ENCODE data around the gene ALDH3A1.

ALDH3A1 gene

GRCh38 chr17:19723964-19724363, 24.1 kb downstream of the ALDH3A1 start:
- in situ Hi-C loops (cut with MboI; ENCODE audit: low sequenced_read_pairs): no loop called here

GRCh38 chr17:19720631-19721426, 27.3 kb downstream of the ALDH3A1 start:
- in situ Hi-C loops (cut with MboI; ENCODE audit: low sequenced_read_pairs): no loop called here

DNA sequence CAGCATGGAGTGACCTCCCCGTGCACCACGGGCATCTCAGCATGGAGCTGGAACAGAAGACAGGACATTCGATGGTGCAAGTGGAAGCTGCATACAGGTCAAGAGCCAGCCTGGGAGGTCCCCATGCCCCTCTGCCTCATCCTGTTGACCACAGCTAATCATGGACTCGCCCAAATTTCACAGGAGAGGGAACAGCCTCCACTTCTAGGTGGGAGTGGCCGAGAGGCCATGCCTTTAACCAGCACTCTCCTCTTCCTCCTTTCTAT, 28.0 kb downstream of the ALDH3A1 start:
- in situ Hi-C loops (cut with MboI; ENCODE audit: low sequenced_read_pairs): no loop called here

DNA sequence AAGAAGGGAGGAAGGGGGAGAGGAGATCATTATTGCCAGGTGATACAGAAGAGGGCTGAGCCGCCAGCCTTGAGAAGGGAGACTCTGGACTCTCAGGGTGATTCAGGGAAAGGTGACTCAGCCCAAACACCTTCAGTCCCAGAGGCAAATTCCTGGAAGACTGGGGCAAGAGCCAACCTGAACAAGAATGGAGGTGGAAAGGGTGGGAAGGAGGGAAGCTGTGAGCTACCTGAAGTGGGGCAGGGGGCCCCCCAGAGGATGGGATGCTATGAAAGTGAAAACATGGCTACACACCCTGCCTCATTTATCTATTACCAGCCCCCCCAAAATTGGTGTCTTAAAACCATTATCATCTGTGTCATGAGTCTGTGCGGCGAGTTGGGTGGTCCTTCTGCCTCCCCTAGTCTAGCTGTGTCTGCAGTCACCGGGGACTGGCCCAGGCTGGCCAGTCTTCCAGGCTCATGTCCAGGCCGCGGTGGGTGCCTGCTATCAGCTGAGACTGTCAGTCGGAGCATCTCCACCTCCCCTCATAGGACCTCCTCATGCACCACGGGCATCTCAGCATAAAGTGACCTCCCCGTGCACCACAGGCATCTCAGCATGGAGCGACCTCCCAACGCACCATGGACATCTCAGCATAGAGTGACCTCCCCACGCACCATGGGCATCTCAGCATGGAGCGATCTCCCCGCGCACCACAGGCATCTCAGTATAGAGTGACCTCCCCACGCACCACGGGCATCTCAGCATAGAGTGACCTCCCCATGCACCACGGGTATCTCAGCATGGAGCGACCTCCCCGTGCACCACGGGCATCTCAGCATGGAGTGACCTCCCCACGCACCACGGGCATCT, 28.5 kb downstream of the ALDH3A1 start:
- in situ Hi-C loops (cut with MboI; ENCODE audit: low sequenced_read_pairs): no loop called here

DNA sequence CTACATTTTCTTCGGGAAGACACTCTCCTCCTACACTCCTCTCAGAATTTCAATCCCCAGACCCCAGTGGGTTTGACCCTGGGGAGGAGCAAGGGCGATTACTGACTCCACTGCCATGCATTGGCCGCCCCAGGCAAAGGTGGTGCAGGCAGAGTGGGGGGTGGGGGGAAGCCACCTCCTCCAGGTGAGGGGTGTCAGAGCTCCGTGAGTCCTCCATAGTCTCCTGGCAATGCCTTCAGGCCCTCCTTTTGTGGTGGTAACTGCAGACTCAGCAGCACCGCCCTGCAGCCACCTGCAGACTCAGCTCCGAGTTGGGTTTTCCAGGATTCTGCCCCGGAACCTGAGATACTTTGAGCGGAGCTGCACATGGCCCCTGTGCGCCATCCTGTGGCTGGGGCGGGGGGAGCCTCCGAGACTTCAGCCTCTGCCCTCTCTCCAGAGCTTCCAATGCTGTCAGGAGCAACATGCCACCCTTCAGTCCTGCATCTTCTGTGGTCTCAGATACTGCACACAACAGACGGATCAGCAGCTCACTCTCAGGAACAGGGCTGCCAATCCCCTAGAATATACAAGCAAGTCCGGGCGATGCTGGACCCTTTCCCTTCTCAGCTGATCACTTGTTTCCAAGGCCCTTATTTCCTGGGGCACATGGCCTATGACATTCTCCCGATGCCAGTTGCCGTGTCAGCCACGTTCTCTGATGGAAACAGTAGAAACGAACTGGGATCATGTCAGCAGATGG, 29.3 kb downstream of the ALDH3A1 start:
- in situ Hi-C loops (cut with MboI; ENCODE audit: low sequenced_read_pairs): no loop called here

GRCh38 chr17:19718041-19718612, 30.0 kb downstream of the ALDH3A1 start:
- in situ Hi-C loops (cut with MboI; ENCODE audit: low sequenced_read_pairs): no loop called here

DNA sequence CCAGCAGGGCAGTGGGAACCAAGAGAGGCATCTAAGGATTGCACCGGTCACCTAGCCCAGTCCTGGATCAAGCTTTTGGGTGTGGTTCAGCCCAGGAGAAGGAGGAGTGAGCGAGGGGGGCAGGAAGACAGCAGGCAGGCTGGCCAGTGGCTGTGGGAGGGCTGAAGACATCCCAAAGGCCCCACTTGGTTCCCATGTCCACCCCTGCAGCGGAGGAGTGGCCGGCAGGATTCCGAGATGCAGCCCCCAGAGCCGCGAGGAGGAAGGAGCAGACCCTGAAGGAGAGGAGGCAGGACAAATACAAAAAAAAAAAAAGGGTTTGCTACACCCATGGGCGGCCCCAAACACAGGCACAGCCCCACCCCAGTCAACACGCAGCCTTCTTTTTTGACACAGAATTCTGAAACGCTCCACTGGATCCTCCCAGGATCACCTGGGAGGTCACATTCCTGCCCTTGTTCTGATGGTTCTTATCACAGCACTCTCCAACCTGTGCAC, 30.6 kb downstream of the ALDH3A1 start:
- in situ Hi-C loops (cut with MboI; ENCODE audit: low sequenced_read_pairs): no loop called here

DNA sequence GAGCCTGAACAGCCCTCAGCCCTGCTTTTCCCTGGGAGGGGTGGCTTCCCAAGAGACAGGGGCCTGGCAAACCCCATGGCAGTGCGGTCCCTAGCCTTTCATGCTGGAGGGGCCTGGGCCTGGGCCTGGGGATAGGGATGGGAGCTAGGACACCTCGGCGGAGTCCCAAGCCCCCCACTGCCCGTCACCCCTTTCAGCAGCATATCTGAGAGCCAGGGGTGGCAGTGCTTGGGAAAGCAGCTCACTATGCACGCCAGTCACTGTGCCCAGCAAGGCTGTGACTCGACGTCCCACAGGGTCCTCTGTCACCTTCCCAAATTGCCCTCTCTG, 31.1 kb downstream of the ALDH3A1 start:
- in situ Hi-C loops (cut with MboI; ENCODE audit: low sequenced_read_pairs): no loop called here

GRCh38 chr17:19716108-19717030, 31.7 kb downstream of the ALDH3A1 start, which contains the start of gene SLC47A2:
Gene SLC47A2, minus strand, starts transcription at chr17:19716584. Its CDS starts 29 bp downstream, at chr17:19716555.
- in situ Hi-C loops (cut with MboI; ENCODE audit: low sequenced_read_pairs): no loop called here

DNA sequence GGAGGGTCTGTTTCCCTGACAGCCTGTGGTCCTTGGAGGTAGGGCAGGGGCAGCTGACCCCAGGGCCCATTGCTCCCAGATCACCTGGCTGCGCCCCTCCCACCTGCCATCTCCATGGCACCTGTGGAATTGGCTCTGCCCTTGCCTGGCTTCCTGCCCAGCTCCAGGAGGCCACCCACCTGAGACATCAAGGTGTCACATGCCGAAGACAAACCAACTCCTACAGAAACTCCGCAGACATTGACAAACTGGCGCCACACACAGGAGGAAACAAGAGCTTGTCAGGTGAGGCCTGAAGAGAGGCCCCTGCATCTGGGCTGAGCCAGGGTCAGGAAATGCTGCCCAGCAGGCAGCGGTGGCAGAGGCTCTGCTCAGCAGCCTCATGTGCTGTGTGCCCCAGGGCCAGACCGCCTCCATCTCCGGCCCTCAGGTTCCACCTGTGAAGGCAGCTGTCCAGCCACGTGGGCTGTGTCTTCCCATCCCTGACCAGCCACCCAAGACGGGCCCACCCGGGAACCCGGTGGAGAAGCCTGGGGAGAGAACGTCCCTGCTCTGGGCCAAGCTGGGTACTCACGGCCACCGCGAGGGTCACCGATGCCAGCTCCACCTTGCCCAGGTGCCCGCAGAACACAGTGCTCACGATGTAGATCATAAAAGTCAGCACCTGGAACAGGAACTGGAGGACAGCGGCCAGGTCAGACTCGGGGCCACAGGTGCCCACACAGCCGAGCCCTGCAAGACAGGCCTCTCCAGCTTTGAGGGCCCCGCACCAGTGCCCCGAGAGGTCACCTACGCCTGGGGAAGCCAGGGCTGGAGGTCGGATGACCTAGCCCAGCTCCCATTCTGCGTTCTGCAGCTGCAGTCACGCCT, 33.3 kb downstream of the ALDH3A1 start:
- in situ Hi-C loops (cut with MboI; ENCODE audit: low sequenced_read_pairs): no loop called here

DNA sequence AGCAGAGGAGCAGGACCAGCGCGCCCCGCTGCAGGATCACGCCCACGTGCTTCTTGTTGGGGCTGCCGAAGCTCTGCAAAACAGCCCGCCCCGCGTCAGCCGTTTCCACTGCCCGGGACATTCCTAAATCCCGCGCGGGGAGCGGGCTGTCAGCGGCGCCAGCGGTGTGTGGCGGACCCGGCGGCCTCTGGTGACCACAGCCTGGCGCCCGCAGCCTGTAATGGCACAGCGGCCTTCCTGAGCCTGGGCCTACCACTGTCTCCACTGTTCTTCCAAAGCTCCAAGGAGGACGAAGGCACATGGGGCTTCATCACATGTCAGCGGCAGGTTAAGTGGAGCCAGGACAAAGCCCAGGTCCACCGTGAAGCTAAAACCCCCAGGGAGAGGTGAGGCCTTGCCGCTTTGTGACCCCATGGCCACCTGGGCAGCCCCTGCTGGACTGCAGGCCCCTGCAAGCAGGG, 34.2 kb downstream of the ALDH3A1 start:
- in situ Hi-C loops (cut with MboI; ENCODE audit: low sequenced_read_pairs): no loop called here

DNA sequence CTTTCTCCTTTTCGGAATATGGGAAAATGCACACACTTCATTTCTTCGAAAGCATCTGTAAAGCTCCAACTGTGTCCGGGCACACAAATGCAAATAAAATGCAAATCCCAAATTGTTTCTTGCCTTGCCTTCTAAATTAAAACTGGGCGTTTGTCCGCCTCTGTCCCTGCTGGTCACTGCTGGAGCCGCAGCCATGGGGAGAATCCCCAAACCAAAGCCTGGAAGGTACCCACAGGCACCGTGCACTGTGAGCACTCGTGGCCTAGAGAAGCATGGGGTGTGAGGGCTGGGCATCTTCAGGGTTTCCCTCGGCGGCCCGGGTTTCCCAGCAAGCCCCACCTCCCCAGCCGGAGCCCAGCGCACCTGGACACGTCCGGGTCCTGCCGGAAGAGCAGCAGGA, 34.6 kb downstream of the ALDH3A1 start:
- in situ Hi-C loops (cut with MboI; ENCODE audit: low sequenced_read_pairs): no loop called here

- in situ Hi-C loops (cut with MboI; ENCODE audit: low sequenced_read_pairs): no loop called here
Observed at GRCh38 chr17:19712436-19713004, 35.6 kb downstream of the ALDH3A1 start.

DNA sequence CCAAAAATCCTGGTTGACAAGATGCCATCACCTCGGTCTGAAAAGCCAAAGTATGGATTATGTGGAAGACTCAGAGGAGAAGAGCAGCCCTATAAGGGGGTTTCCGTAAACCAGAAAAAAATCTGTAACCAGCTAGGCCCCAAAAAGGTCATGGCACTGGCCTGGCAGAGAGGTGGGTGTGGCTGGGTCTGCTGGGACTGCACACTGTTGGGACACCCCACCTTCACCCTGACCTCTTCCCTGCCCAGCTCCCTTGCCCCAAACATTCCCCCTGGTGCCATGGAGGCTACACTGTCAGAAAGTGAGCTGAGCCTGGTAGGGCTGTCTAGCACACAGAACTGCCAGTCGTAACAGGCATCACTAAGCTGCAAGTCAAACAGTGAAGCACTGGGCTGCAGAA, 38.3 kb downstream of the ALDH3A1 start:
- in situ Hi-C loops (cut with MboI; ENCODE audit: low sequenced_read_pairs): no loop called here

GRCh38 chr17:19708431-19709175, 39.5 kb downstream of the ALDH3A1 start:
- in situ Hi-C loops (cut with MboI; ENCODE audit: low sequenced_read_pairs): no loop called here

DNA sequence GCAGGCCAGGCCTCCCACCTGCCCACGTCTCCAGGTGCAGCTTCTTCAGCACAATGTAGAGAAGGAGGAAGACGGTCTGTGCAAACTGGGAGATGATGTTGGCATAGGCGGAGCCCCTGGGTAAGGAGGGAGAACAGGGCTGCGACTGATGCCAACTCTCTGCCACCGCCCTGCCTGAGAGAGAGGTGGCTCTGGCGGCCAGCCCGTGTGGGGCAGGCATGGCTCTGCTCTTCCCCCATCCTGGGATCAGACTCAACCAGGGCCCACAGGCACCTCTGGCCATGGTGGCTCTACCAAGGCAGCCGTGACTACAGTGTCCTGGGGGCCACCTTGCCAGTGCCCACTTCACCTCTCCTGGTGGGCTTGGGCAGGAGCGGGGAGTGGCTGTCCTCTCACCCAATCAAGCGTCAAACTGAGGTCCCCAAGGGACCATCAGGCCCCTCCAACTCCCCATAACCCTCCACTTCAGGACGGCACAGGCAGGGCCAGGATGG, 40.3 kb downstream of the ALDH3A1 start:
- in situ Hi-C loops (cut with MboI; ENCODE audit: low sequenced_read_pairs): no loop called here

DNA sequence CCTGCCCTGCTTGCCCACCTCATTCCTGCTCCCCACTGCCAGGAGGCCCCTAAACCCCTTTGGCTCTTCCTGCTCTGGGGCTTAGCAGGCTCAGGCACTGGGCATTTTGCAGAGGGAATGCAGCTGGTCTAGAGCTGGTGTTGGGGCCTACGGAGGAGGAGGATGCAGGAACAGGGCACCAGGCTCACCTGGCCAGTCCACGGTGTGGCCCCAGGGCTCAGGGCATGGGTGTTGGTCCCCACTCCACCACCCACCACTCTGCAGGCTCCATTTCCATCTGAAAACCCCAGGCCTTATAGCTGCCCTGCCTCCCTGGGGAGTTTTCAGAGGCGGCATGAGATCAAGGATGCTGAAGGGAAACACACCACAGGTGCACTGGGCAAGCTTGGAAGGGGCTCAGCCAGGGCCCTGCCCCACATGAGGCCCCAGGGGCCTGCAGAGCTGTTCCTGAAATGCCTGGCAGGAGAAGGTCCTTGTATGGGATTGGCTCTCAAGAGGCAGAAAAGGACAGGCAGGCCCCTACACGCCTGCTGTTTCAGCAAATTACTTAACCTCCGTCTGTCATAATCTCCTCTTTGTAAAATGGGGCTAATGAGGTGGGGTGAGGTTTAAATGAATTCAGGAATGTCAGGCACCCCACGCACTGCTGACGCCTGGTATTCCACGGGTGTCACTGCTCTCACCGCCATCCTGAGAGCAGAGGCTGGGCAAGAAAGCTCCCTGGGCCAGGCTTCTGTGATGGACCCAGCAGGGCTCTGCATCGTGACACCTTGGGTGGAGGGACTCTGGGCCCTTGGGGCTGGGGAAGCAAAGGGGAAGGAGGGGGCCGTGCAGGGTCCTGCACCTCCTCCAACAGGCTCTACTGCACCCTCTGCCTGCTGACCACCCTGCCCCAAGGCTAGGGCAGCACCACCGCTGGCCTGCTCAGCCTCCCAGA, 41.0 kb downstream of the ALDH3A1 start:
- in situ Hi-C loops (cut with MboI; ENCODE audit: low sequenced_read_pairs): no loop called here

All from HL-60/S4 (cell line).